Measurements from ENCODE around the gene DRC1. TPM values are rescaled to one million over a fixed set of nuclear protein-coding genes. Genes with fewer than 3 reads are reported as not detected.

The DRC1 gene
- polyA plus RNA-seq, 1 of the 3 experiments (the other 2 are of a cell fraction) = 0.18 TPM

GRCh38 chr2:26395394-26395793, 6.3 kb upstream of the DRC1 start:
- ChIA-PET CTCF (interaction anchor here (0.7 to 2.9 kb wide), 16 partner anchors 11 to 220 kb away, joined by 3 to 17 read pairs (median 4); partner anchors contain the start of gene OTOF), POLR2A (interaction anchor here (0.8 to 1.1 kb wide), 2 partner anchors 10 to 49 kb away, joined by 3 read pairs; partner anchors contain the start of gene ADGRF3)
- peak; percentile 72 for DNase-seq
- Histone ChIP-seq H3K9ac (no peak overlapping the region), H3K4me1 (ENCODE audit: control insufficient read depth in 1 of 2, insufficient read depth in 2 of 2, low read depth in 1 of 2, low read length in 1 of 2) (peaks cover 0 to 35% of the 10 kb centered on the region in 2 experiments; a peak in 2 of 4 replicates), H3K9me3 (no peaks in the 10 kb centered on the region), H3K9me2 (no peaks in the 10 kb centered on the region), H3K4me2 (no peak overlapping the region), H3K36me3 (replicated peaks in 1 of 2; ENCODE audit: control insufficient read depth in 1 of 2, insufficient read depth in 2 of 2, low read length in 1 of 2) (peaks cover 9 to 30% of the 10 kb centered on the region in 2 experiments), H3K4me3 (ENCODE audit: low read depth in 2 of 2, low read length in 1 of 2) (no peak overlapping the region), H3K27ac (ENCODE audit: low read depth in 2 of 2, low read length in 1 of 2) (peak overlapping the region in 1 of 2 experiments; percentile 99; a peak in 2 of 4 replicates), H4K20me1 (ENCODE audit: insufficient read depth) (no peaks in the 10 kb centered on the region), H3K79me2 (ENCODE audit: insufficient read depth) (no peaks in the 10 kb centered on the region), H3F3A (replicated peaks; ENCODE audit: insufficient read depth) (peaks cover 7% of the 10 kb centered on the region), H2AFZ (ENCODE audit: low read depth) (no peak overlapping the region), H3K27me3 (ENCODE audit: insufficient read depth) (no peaks in the 10 kb centered on the region)
- WGBS (ENCODE audit: low lambda C conversion rate) = 58% methylated on average over 4 of the region's 4 CpGs
- TF ChIP-seq CTCF (IDR thresholded peaks at IDR 0.05) (no peak), USF1 (IDR thresholded peaks at IDR 0.05; ENCODE audit: borderline replicate concordance, low read depth) (no peak), RAD21 (IDR thresholded peaks at IDR 0.05; ENCODE audit: low read length) (peak; percentile 57), MXI1 (IDR thresholded peaks at IDR 0.05; ENCODE audit: low read depth, low read length) (peak; percentile 53), NFIC (IDR thresholded peaks at IDR 0.05; ENCODE audit: borderline replicate concordance) (no peak), EP300 (IDR thresholded peaks at IDR 0.05; ENCODE audit: borderline replicate concordance in 1 of 2, low read depth in 1 of 2, low read length in 1 of 2) (peak in 1 of 2 experiments; percentile 78; a peak in 2 of 4 replicates), EZH2phosphoT487 (IDR thresholded peaks at IDR 0.05; ENCODE audit: borderline replicate concordance, low read depth) (no peak), GABPA (IDR thresholded peaks at IDR 0.05; ENCODE audit: low read depth) (no peak), SIN3A (IDR thresholded peaks at IDR 0.05; ENCODE audit: borderline replicate concordance, low read depth, low read length) (no peak), FOXJ3 (CRISPR knock-in tag; IDR thresholded peaks at IDR 0.05) (peak; percentile 66), RXRA (IDR thresholded peaks at IDR 0.05; ENCODE audit: borderline replicate concordance, low read depth) (no peak), REST (IDR thresholded peaks at IDR 0.05; ENCODE audit: low read depth, low read length) (no peak), TCF12 (IDR thresholded peaks at IDR 0.05) (no peak), FOSL2 (IDR thresholded peaks at IDR 0.05; ENCODE audit: borderline replicate concordance, low read depth) (no peak), RCOR1 (IDR thresholded peaks at IDR 0.05; ENCODE audit: low read length) (peak; percentile 89), JUND (IDR thresholded peaks at IDR 0.05) (no peak), NRF1 (IDR thresholded peaks at IDR 0.05; ENCODE audit: low read depth, low read length) (no peak), MEF2A (IDR thresholded peaks at IDR 0.05; ENCODE audit: borderline replicate concordance, low read depth) (no peak), ZBTB33 (IDR thresholded peaks at IDR 0.05; ENCODE audit: borderline replicate concordance, low read depth) (no peak), SMC3 (IDR thresholded peaks at IDR 0.05; ENCODE audit: low read depth, low read length) (peak; percentile 38; the same call in 1 of the 2 replicates), PBX3 (IDR thresholded peaks at IDR 0.05) (no peak), GATA2 (CRISPR knock-in tag; IDR thresholded peaks at IDR 0.05) (peak; percentile 55), YY1 (IDR thresholded peaks at IDR 0.05; ENCODE audit: low read depth) (no peak), POLR2AphosphoS5 (IDR thresholded peaks at IDR 0.05; ENCODE audit: low read depth, low read length) (no peak)

Measured in SK-N-SH (cell line).